ENCODE measurements around the gene PCNX2.

DNA sequence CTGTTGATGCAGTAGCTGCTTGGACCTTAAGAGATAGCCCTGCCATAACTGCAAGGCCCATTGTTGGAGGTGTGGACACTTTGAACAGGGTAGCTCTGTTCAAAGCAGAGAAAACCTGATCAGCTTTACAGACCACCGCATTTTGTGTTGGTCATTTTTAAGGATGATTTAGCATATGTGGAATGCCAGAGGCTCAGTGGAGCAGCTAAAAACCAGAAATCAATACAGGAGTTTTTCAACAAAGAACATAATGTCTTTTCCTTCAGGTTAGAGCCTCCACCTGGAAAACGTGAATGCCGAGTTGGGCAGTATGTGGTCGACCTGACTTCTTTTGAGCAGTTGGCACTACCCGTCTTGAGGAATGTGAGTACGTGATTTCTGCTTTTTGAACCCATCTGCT is 339.4 kb downstream of the PCNX2 start:
- TF ChIP-seq, protein P1, sequence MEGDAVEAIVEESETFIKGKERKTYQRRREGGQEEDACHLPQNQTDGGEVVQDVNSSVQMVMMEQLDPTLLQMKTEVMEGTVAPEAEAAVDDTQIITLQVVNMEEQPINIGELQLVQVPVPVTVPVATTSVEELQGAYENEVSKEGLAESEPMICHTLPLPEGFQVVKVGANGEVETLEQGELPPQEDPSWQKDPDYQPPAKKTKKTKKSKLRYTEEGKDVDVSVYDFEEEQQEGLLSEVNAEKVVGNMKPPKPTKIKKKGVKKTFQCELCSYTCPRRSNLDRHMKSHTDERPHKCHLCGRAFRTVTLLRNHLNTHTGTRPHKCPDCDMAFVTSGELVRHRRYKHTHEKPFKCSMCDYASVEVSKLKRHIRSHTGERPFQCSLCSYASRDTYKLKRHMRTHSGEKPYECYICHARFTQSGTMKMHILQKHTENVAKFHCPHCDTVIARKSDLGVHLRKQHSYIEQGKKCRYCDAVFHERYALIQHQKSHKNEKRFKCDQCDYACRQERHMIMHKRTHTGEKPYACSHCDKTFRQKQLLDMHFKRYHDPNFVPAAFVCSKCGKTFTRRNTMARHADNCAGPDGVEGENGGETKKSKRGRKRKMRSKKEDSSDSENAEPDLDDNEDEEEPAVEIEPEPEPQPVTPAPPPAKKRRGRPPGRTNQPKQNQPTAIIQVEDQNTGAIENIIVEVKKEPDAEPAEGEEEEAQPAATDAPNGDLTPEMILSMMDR (IDR thresholded peaks at IDR 0.05) = no peak
- no peak for TF ChIP-seq POLR2A (IDR thresholded peaks at IDR 0.05)

All from stomach (tissue), 4 donors.